ENCODE data around the gene DIP2C.
"Not testable (repeated sequence)": the region's sequence is repeated elsewhere in the genome, so short reads cannot be mapped to it uniquely, and the experiment has no call there.

The DIP2C gene

GRCh38 chr10:306007-306674 lies 383.3 kb downstream of the DIP2C start:
- DNase-seq: no peak

- no peak for DNase-seq
These were observed 384.4 kb downstream of the DIP2C start for GRCh38 chr10:305034-305433.

- no peak for DNase-seq
These were observed 387.9 kb downstream of the DIP2C start for GRCh38 chr10:301536-301935.

GRCh38 chr10:300580-300979 lies 388.9 kb downstream of the DIP2C start:
- not testable (repeated sequence) for DNase-seq

DNA sequence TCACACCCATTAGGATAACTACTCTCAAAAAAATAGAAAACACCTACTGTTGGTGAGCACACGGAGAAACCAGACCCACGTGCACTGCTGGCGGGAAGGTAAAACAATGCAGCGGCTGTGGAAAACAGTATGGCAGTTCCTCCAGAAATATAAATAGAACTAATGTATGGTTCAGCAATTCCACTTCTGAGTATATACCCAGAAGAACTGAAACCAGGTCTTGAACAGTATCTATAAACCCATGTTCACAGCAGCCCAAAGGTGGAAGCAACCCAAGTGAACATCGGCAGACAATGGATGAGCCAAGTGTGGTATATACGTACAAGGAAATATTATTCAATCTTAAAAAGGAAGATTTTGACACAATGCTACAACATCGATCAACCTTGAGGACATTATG lies 389.5 kb downstream of the DIP2C start:
- DNase-seq: no peak

DNA sequence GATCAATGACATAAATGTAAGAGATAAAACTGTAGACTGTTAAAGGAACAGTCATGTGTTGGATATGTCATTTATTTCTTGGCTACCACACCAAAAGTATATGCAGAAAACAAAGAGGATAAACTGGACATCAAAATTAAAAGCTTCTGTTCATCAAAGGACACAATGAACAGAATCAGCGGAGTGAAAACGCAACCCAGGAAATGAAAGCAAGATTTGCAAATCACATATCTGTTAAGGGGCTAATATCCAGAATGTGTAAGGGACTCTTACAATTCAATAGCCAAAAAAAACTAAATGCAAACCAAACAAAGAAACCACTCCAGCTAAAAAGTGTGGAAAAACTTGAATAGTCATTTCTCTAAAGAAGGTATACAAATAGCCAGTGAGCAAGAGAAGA lies 390.0 kb downstream of the DIP2C start:
- no peak for DNase-seq

GRCh38 chr10:298033-298432 lies 391.4 kb downstream of the DIP2C start:
- no peak for DNase-seq

- no peak for DNase-seq
These were observed 391.9 kb downstream of the DIP2C start for GRCh38 chr10:297567-297966.

GRCh38 chr10:293636-294035 lies 395.8 kb downstream of the DIP2C start:
- DNase-seq: no peak

GRCh38 chr10:290026-290725 lies 399.3 kb downstream of the DIP2C start:
- DNase-seq: no peak

DNA sequence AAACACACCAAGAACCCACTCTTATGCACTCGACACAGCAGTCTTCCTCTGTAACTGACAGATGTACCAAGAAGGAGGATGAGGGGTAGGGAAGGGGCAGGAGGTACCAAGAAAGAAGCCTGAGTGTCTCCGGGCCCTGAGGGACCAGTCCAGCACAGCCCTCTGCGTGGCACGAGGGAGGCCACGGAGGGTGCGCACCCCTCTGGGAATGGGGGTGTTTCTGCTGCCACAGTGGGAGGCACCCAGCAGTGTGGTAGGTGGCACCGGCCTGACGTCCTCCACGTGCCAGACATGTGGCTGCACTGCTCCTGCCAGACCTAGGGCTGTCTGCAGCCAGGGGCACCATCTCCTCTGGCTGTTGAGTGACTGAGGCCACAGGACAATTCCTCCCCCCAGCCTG lies 399.9 kb downstream of the DIP2C start:
- DNase-seq: no peak

DNA sequence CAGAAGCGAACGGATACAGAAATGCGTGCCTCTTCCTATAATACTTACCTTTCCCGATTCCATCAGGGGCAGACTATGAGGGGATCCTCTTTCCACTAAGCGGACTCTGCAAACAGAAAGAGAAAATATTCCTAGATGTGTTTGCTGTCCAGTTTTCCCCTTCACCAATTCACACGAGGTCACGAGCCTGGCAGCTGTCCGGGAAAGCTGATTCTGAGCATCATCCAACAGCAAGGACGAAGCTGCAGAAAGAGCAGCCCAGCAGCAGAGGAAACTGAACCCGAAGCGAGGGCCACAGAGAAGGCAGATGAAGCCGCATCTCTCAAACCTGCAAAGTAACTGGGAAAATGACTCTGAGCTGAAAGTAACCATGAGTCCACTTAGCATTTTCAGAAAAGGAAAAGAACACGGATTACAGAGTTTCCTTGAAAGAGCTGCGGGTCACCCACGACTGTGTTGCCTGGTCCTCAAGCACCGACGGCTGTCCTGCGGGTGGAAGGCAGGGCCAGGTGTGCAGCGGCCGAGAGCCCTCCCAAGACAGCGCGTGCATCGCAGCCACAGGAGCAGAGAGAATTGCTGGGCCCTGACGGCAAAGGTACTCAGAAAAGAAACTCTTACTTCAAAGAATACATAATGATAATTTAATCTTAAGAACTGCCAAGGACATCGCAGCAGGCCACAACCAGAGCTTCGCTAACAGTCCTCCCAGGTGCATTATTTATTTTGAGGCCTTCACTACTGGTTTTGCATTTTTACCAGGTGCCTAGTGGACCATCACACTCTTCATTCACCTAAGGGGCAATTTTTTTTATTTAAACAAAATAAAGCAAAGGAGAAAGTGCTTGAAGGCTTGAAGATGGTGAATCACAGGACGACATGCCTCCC lies 400.9 kb downstream of the DIP2C start:
- DNase-seq: no peak

GRCh38 chr10:287814-288213 lies 401.7 kb downstream of the DIP2C start:
- DNase-seq: no peak

GRCh38 chr10:287026-287709 lies 402.3 kb downstream of the DIP2C start:
- no peak for DNase-seq

- DNase-seq: no peak
These were observed 404.3 kb downstream of the DIP2C start for GRCh38 chr10:285216-285615.

GRCh38 chr10:283916-284356 lies 405.5 kb downstream of the DIP2C start:
- DNase-seq: peak; percentile 67

DNA sequence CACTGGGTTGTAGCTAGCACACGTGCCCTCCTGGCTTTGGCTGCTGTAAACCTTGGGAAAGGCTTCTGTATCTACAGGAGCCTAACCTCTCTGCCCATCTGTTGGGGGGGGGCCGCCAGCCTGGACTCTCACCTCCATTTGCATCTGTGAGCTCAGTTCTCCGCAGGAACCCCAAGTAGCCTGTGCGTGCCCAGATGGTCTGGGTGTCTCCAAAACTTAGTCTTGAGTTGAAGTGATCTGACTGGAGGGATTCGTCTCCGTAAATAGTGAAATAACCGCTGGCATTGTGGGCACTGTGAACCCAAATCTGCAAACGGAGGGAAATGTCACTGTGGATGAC lies 406.4 kb downstream of the DIP2C start:
- no peak for DNase-seq

DNA sequence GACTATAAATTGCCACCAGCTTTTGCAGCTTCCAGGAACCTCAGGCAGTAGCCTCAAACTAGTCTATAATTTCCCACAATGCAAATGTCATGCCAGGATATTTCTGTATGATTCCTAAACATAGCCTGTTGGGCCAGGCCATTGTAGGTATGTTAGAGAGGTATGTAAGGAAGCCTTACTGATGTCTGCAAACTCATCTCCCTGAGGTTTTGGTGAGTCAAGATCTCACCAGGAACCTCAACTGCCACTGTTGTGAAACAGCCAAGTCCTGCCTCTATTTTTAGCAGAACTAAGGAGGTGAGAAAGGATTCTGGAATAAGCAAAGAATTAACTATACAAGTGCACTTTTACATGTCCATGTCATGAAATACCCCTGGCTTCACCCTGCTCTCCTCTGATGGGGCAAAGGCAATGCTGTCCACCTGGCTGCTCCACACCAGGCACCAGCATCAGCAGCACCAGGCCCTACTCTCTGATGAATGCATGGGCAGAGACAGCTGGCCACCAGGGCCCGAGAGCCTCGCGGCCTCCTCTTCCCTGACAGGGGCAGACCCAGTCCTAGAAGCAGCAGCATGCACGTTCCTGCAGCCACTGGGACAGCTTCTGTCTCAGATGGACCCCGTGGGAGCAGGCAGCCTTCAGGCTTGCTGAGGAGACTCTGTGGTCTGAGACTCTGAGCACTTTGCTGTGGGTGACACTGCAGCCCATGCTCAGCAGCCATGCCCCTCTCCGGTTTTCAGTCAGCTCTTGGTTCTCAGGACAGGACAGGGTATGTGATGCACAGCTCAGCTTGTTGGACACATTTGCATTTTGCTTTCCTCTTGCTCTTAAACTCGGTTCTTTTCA lies 407.0 kb downstream of the DIP2C start:
- DNase-seq: no peak

GRCh38 chr10:279655-280054 lies 409.8 kb downstream of the DIP2C start:
- DNase-seq: no peak

- DNase-seq: no peak
These were observed 410.2 kb downstream of the DIP2C start for GRCh38 chr10:279232-279631.

GRCh38 chr10:278707-279106 lies 410.8 kb downstream of the DIP2C start:
- DNase-seq: no peak

GRCh38 chr10:277963-278362 lies 411.5 kb downstream of the DIP2C start:
- no peak for DNase-seq
